ENCODE data around the gene ADAMTS2. TPM values are rescaled to one million over a fixed set of nuclear protein-coding genes. Genes with fewer than 3 reads are reported as not detected.
A peak's percentile ranks its signal among the peaks of the same experiment; 100 is the strongest.

Gene ADAMTS2
- total RNA-seq, 4 donors from 2014 or later: 6.0 to 20.9 (median 13.5) TPM

- TF ChIP-seq POLR2A (IDR thresholded peaks at IDR 0.05): no peak
- TF ChIP-seq POLR2AphosphoS5 (IDR thresholded peaks at IDR 0.05): no peak
- no peak for TF ChIP-seq EP300 (IDR thresholded peaks at IDR 0.05; ENCODE audit: low read depth)
- TF ChIP-seq CTCF (IDR thresholded peaks at IDR 0.05): no peak
- Histone ChIP-seq H3K4me1 (peaks cover 0 to 17% (median 3%) of the 10 kb centered on the region in 4 donors), H3K27me3 (no peaks in the 10 kb centered on the region), H3K4me3 (no peak overlapping the region), H3K9me3 (no peaks in the 10 kb centered on the region), H3K36me3 (no peaks in the 10 kb centered on the region), H3K27ac (peak overlapping the region in 2 of 4 donors; percentile 17 to 26)
- 62% methylated on average over 13 of the region's 13 CpGs; no CpG with 5 or more reads in 1 of the 2 donors for WGBS, 2 donors (ENCODE audit: low coverage in 1 of 2)
- intact Hi-C loops (cut with DNase I; ENCODE audit: low total_unique reads): no loop called here
- DNase-seq: no peak
- in situ Hi-C loops (cut with MboI; ENCODE audit: low pct_ligation_motif_present in 1 of 4, low pct_unique_long_range_greater_than_20kb in 1 of 4, low sequenced_read_pairs in 3 of 4): no loop called here
These were observed 73.4 kb downstream of the ADAMTS2 start for GRCh38 chr5:179271821-179272325.

- 74% methylated on average over 8 of the region's 8 CpGs; no CpG with 5 or more reads in 1 of the 2 donors for WGBS, 2 donors (ENCODE audit: low coverage in 1 of 2)
- peak overlapping the region in 3 of 4 donors; percentile 24 to 33 (median 26) for H3K27ac ChIP-seq
- H3K4me1 ChIP-seq: peaks cover 0 to 22% (median 4%) of the 10 kb centered on the region in 4 donors
- TF ChIP-seq POLR2A (IDR thresholded peaks at IDR 0.05) (no peak), CTCF (IDR thresholded peaks at IDR 0.05) (no peak), POLR2AphosphoS5 (IDR thresholded peaks at IDR 0.05) (no peak)
- intact Hi-C loops (cut with DNase I; ENCODE audit: low total_unique reads): no loop called here
- no peaks in the 10 kb centered on the region for H3K9me3 ChIP-seq
- no peaks in the 10 kb centered on the region for H3K36me3 ChIP-seq
- H3K4me3 ChIP-seq: no peak overlapping the region
- in situ Hi-C loops (cut with MboI; ENCODE audit: low pct_ligation_motif_present in 1 of 4, low pct_unique_long_range_greater_than_20kb in 1 of 4, low sequenced_read_pairs in 3 of 4): no loop called here
- H3K27me3 ChIP-seq: no peaks in the 10 kb centered on the region
- no peak for DNase-seq
These were observed 73.9 kb downstream of the ADAMTS2 start for GRCh38 chr5:179271428-179271734.

GRCh38 chr5:179270581-179271427 is 74.5 kb downstream of the ADAMTS2 start:
- Histone ChIP-seq H3K4me1 (peaks cover 4 to 28% (median 9%) of the 10 kb centered on the region in 4 donors), H3K27ac (peak overlapping the region; percentile 27 to 59 (median 52)), H3K4me3 (no peak overlapping the region), H3K9me3 (no peaks in the 10 kb centered on the region), H3K27me3 (no peaks in the 10 kb centered on the region), H3K36me3 (no peaks in the 10 kb centered on the region)
- in situ Hi-C loops (cut with MboI; ENCODE audit: low pct_ligation_motif_present in 1 of 4, low pct_unique_long_range_greater_than_20kb in 1 of 4, low sequenced_read_pairs in 3 of 4): no loop called here
- DNase-seq: peak; percentile 9
- TF ChIP-seq POLR2AphosphoS5 (IDR thresholded peaks at IDR 0.05) (no peak), EP300 (IDR thresholded peaks at IDR 0.05; ENCODE audit: low read depth) (no peak), CTCF (IDR thresholded peaks at IDR 0.05) (no peak), POLR2A (IDR thresholded peaks at IDR 0.05) (no peak)
- intact Hi-C loops (cut with DNase I; ENCODE audit: low total_unique reads): no loop called here
- 50% methylated on average over 12 of the region's 15 CpGs; no CpG with 5 or more reads in 1 of the 2 donors for WGBS, 2 donors (ENCODE audit: low coverage in 1 of 2)

- Histone ChIP-seq H3K4me3 (no peak overlapping the region), H3K9me3 (no peaks in the 10 kb centered on the region), H3K4me1 (peaks cover 7 to 28% (median 13%) of the 10 kb centered on the region in 4 donors), H3K27ac (peak overlapping the region; percentile 27 to 59 (median 52)), H3K27me3 (no peaks in the 10 kb centered on the region), H3K36me3 (no peaks in the 10 kb centered on the region)
- in situ Hi-C loops (cut with MboI; ENCODE audit: low pct_ligation_motif_present in 1 of 4, low pct_unique_long_range_greater_than_20kb in 1 of 4, low sequenced_read_pairs in 3 of 4) (no loop called here), intact Hi-C loops (cut with DNase I; ENCODE audit: low total_unique reads) (no loop called here)
- peak; percentile 3 for DNase-seq
- no peak for TF ChIP-seq POLR2A (IDR thresholded peaks at IDR 0.05)
- no peak for TF ChIP-seq POLR2AphosphoS5 (IDR thresholded peaks at IDR 0.05)
- no peak for TF ChIP-seq EP300 (IDR thresholded peaks at IDR 0.05; ENCODE audit: low read depth)
- no peak for TF ChIP-seq CTCF (IDR thresholded peaks at IDR 0.05)
- 64 to 69% methylated on average over 2 to 13 of the region's 13 CpGs for WGBS, 2 donors (ENCODE audit: low coverage in 1 of 2)
These were observed 75.3 kb downstream of the ADAMTS2 start for GRCh38 chr5:179269781-179270543.

All from transverse colon (tissue), 4 donors.